Keratinocyte (primary cell): Measurements from ENCODE around the gene THSD8. TPM values are rescaled to one million over a fixed set of nuclear protein-coding genes. Genes with fewer than 3 reads are reported as not detected.

Experiments used
- DNase-seq: peaks from one replicate; pipeline ENCODE4 v3.0.0-alpha.2; 2011; ENCODE audit warnings: low read depth, missing footprints, low spot score
- FAIRE-seq: peaks from 2 replicates; lab custom pipeline; 2011; peaks lifted over from hg19 to GRCh38; lab: Jason Lieb, UNC
- H2AFZ ChIP-seq: 2 replicates; pipeline ENCODE4 v1.6.0; 2012; ENCODE audit warnings: low read length, control low read depth, inconsistent platforms; ENCODE audit not compliant: control insufficient read depth
- H3K27ac ChIP-seq: 2 replicates; pipeline ENCODE4 v1.5.1; 2011; ENCODE audit warnings: low read length; ENCODE audit not compliant: control insufficient read depth, insufficient read depth
- H3K27me3 ChIP-seq: 3 replicates; pipeline ENCODE4 v1.6.0; 2011; ENCODE audit warnings: low read length; ENCODE audit not compliant: control insufficient read depth, insufficient read depth; ENCODE audit errors: extremely low read depth
- H3K36me3 ChIP-seq, 2 experiments: 2 replicates in 1 of 2; 3 replicates in 1 of 2; pipeline ENCODE4 v1.5.1; 2011; ENCODE audit warnings: low read length in 2 of 2, mild to moderate bottlenecking in 1 of 2; ENCODE audit not compliant: control insufficient read depth in 2 of 2, insufficient read depth in 2 of 2; ENCODE audit errors: extremely low read depth in 1 of 2
- H3K4me1 ChIP-seq: 3 replicates; pipeline ENCODE4 v1.5.1; 2011; ENCODE audit warnings: low read length; ENCODE audit not compliant: control insufficient read depth, insufficient read depth; ENCODE audit errors: extremely low read depth
- H3K4me2 ChIP-seq: 3 replicates; pipeline ENCODE4 v1.6.0; 2011; ENCODE audit warnings: low read depth, low read length; ENCODE audit not compliant: control insufficient read depth, insufficient read depth; ENCODE audit errors: extremely low read depth
- H3K4me3 ChIP-seq, 3 experiments: fragments of 200-600 bp in 1 of 3; sonication (generic) in 1 of 3; 2 replicates in 2 of 3; 3 replicates in 1 of 3; pipeline ENCODE4 v1.5.1; 2011 to 2016; ENCODE audit warnings: low read length in 3 of 3, mild to moderate bottlenecking in 3 of 3, control low read depth in 2 of 3, inconsistent platforms in 1 of 3, low read depth in 1 of 3, mixed read lengths in 1 of 3, mixed run types in 1 of 3, moderate library complexity in 1 of 3; ENCODE audit not compliant: control insufficient read depth in 2 of 3, insufficient read depth in 2 of 3; ENCODE audit errors: extremely low read depth in 1 of 3
- H3K79me2 ChIP-seq: 2 replicates; pipeline ENCODE4 v1.6.0; 2012; ENCODE audit warnings: low read length; ENCODE audit not compliant: control insufficient read depth, insufficient read depth
- H3K9ac ChIP-seq: 3 replicates; pipeline ENCODE4 v1.6.0; 2011; ENCODE audit warnings: low read length; ENCODE audit not compliant: control insufficient read depth, insufficient read depth; ENCODE audit errors: extremely low read depth
- H3K9me1 ChIP-seq: 3 replicates; pipeline ENCODE4 v1.6.0; 2011; ENCODE audit warnings: low read length; ENCODE audit not compliant: control insufficient read depth, insufficient read depth; ENCODE audit errors: extremely low read depth
- H3K9me3 ChIP-seq: 2 replicates; pipeline ENCODE4 v1.5.1; 2012; ENCODE audit warnings: low read depth, low read length; ENCODE audit not compliant: control insufficient read depth
- H4K20me1 ChIP-seq: 3 replicates; pipeline ENCODE4 v1.6.0; 2011; ENCODE audit warnings: low read length; ENCODE audit not compliant: control insufficient read depth, insufficient read depth; ENCODE audit errors: extremely low read depth
- CTCF ChIP-seq, 3 experiments: IDR thresholded peaks in 1 of 3; conservative IDR thresholded peaks in 1 of 3; optimal IDR thresholded peaks in 1 of 3; 2 replicates in 2 of 3; 3 replicates in 1 of 3; pipeline versions ENCODE3 to v1.5.1; 2011; ENCODE audit warnings: low read length in 3 of 3, mild to moderate bottlenecking in 3 of 3, moderate library complexity in 2 of 3, control low read depth in 1 of 3, inconsistent platforms in 1 of 3; ENCODE audit not compliant: insufficient read depth in 2 of 3; ENCODE audit errors: extremely low read depth in 1 of 3
- EZH2 ChIP-seq: IDR thresholded peaks from one replicate; pipeline ENCODE4 v1.6.1; 2012; ENCODE audit warnings: inconsistent platforms, mild to moderate bottlenecking, low read length, moderate library complexity
- dilution Hi-C: fragments of 300-500 bp; cut with MboI; formaldehyde crosslinking; loops from one replicate; pipeline ENCODE4 v1.7.0; 2020; ENCODE audit warnings: low sequenced_read_pairs; ENCODE audit not compliant: extremely low pct_ligation_motif_present
- polyA plus RNA-seq, 5 experiments: library from polyadenylated mRNA; depleted of rRNA in 3 of 5; stranded (reverse) in 3 of 5; stranded (forward) in 1 of 5; unstranded in 1 of 5; fragments of >200 nt; gene quantifications; 1 replicate in 1 of 5; 2 replicates in 3 of 5; 3 replicates in 1 of 5; pipeline versions ENCODE4 v1.2.1 to v1.2.3, GENCODE V29; 2011 to 2012; ENCODE audit warnings: missing spikeins in 2 of 5, low read depth in 1 of 5, low replicate concordance in 1 of 5

THSD8 gene
- polyA plus RNA-seq, 1 donor (not counting 4 experiments of a cell fraction or from before 2014, with no cell fraction given) = 6.6 TPM

DNA sequence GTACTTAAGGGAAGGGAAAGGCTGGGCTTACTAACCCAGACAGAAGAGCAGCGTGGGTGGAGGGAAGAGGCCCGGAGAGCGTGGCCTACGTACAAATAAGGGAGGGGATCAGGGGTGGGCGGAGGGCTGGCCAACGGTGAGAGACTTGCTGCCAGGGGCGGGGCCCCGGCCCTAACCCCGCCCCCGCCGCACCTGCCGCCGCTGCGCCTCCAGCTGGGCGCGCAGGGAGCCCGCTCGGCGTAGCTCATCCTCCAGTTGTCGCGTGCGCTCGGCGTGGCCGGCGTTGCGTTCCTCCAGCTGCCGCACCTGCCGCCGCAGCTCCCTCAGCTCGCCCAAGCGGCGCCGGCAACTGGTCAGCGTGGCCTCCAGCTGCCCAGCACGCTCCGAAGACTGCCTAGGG lies 32.2 kb upstream of the THSD8 start:
- DNase-seq (no peak), FAIRE-seq (no peak)
- Histone ChIP-seq H3K79me2 (peaks cover 3% of the 10 kb centered on the region), H2AFZ (no peak overlapping the region), H3K4me3 (no peak overlapping the region), H3K4me1 (peaks cover 8% of the 10 kb centered on the region), H3K9me3 (no peaks in the 10 kb centered on the region), H4K20me1 (peaks cover 6% of the 10 kb centered on the region), H3K4me2 (no peak overlapping the region), H3K36me3 (peaks cover 18 to 37% of the 10 kb centered on the region in 2 experiments), H3K27ac (no peak overlapping the region), H3K9ac (no peak overlapping the region), H3K27me3 (no peaks in the 10 kb centered on the region), H3K9me1 (no peaks in the 10 kb centered on the region)
- TF ChIP-seq CTCF (optimal IDR thresholded peaks at IDR 0.05 in 1 of 3, IDR thresholded peaks at IDR 0.05 in 1 of 3, conservative IDR thresholded peaks at IDR 0.05 in 1 of 3; ENCODE audit: extremely low read depth in 1 of 3, insufficient read depth in 2 of 3, low read length in 3 of 3) = peak in 1 of 3 experiments; percentile 19
- TF ChIP-seq EZH2 = no peak
- dilution Hi-C loops = no loop called here

DNA sequence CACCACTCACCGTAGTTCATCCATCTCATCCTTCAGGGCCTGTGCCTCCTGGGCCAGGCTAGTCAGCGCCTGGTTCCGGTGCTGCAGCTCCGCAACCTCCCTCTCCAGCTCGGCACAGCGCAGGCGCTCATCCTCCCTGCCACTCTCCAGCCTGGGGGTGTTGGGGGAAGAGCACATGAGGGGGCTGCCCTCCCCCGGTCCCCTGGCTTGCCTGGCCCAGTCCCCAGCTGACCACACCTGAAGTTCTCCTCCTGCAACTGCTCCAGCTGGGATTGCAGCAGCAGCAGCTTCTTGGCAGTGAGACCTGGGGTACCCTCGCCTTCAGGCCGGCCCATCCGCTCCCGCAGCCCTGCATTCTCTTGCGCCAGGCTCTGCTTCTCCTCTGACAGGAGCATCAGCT lies 30.9 kb upstream of the THSD8 start:
- no peak overlapping the region for H3K27ac ChIP-seq
- peaks cover 6% of the 10 kb centered on the region for H4K20me1 ChIP-seq
- H3K27me3 ChIP-seq = no peaks in the 10 kb centered on the region
- H3K9me3 ChIP-seq = no peaks in the 10 kb centered on the region
- no peaks in the 10 kb centered on the region for H3K9me1 ChIP-seq
- no peak overlapping the region for H2AFZ ChIP-seq
- H3K4me2 ChIP-seq = no peak overlapping the region
- no peak overlapping the region for H3K4me3 ChIP-seq
- dilution Hi-C loops = no loop called here
- DNase-seq = no peak
- no peak overlapping the region for H3K9ac ChIP-seq
- FAIRE-seq = no peak
- peaks cover 19 to 31% of the 10 kb centered on the region in 2 experiments for H3K36me3 ChIP-seq
- TF ChIP-seq EZH2 (no peak), CTCF (optimal IDR thresholded peaks at IDR 0.05 in 1 of 3, IDR thresholded peaks at IDR 0.05 in 1 of 3, conservative IDR thresholded peaks at IDR 0.05 in 1 of 3; ENCODE audit: extremely low read depth in 1 of 3, insufficient read depth in 2 of 3, low read length in 3 of 3) (no peak)
- peaks cover 3% of the 10 kb centered on the region for H3K79me2 ChIP-seq
- peaks cover 9% of the 10 kb centered on the region for H3K4me1 ChIP-seq
